NCI-H187 (cell line): Measurements from ENCODE around the gene RGS3.

Experiments
- DNase-seq, 2 experiments: peaks; one replicate each; lab custom pipeline; 2025; lab: John Stamatoyannopoulos, UW

Gene RGS3

GRCh38 chr9:113600871-113601614, 137.5 kb downstream of the RGS3 start:
- DNase-seq, result no peak

- DNase-seq, result no peak
Measured at GRCh38 chr9:113601656-113602055, 138.1 kb downstream of the RGS3 start.

GRCh38 chr9:113602126-113603047, 138.9 kb downstream of the RGS3 start:
- peak; percentile 12 to 45 for DNase-seq

GRCh38 chr9:113603048-113603375, 139.5 kb downstream of the RGS3 start:
- no peak for DNase-seq

- DNase-seq, result no peak
Measured at GRCh38 chr9:113603773-113604172, 140.2 kb downstream of the RGS3 start.

- no peak for DNase-seq
Measured at GRCh38 chr9:113604393-113604792, 140.9 kb downstream of the RGS3 start.

- no peak for DNase-seq
Measured at GRCh38 chr9:113606510-113606909, 143.0 kb downstream of the RGS3 start.

GRCh38 chr9:113608082-113608685, 144.7 kb downstream of the RGS3 start:
- no peak for DNase-seq

GRCh38 chr9:113609562-113610318, 146.2 kb downstream of the RGS3 start:
- DNase-seq, result no peak

GRCh38 chr9:113611461-113612215, 148.1 kb downstream of the RGS3 start:
- DNase-seq, result no peak

GRCh38 chr9:113612216-113612747, 148.8 kb downstream of the RGS3 start:
- no peak for DNase-seq

- DNase-seq, result no peak
Measured at GRCh38 chr9:113612828-113613227, 149.3 kb downstream of the RGS3 start.

GRCh38 chr9:113613815-113614413, 150.4 kb downstream of the RGS3 start:
- no peak for DNase-seq

- no peak for DNase-seq
Measured at GRCh38 chr9:113614843-113615648, 151.5 kb downstream of the RGS3 start.

- DNase-seq, result no peak
Measured at GRCh38 chr9:113616116-113616515, 152.6 kb downstream of the RGS3 start.

- DNase-seq, result no peak
Measured at GRCh38 chr9:113616621-113617496, 153.3 kb downstream of the RGS3 start.

GRCh38 chr9:113617550-113617949, 154.0 kb downstream of the RGS3 start:
- no peak for DNase-seq

- DNase-seq, result no peak
Measured at GRCh38 chr9:113618836-113619490, 155.4 kb downstream of the RGS3 start.
